K562 (cell line): ENCODE data around the gene HIPK2. TPM values are rescaled to one million over a fixed set of nuclear protein-coding genes. Genes with fewer than 3 reads are reported as not detected.

ENCODE experiments used
- ATAC-seq: fragments of 200-7000 bp; cut with Tn5 transposase; 3 replicates; pipeline ENCODE4 v1.9.1; 2020; ENCODE audit warnings: moderate library complexity
- BruUV-seq: library from RNA; stranded (reverse); fragments of 400-500 nt; replicated peaks from 2 replicates; lab custom pipeline; 2021; lab: Mats Ljungman, UMichigan
- CTCF ChIA-PET: fragments of 300-600 bp; formaldehyde crosslinking; extraction: SDS; loops from one replicate; lab custom pipeline; 2021; ENCODE audit warnings: low intra/inter-chr PET ratio; lab: Yijun Ruan, JAX
- POLR2A ChIA-PET: fragments of 300-600, 350-650 bp; sonication (Branson Sonifier 250); formaldehyde crosslinking; extraction: SDS; loops from one replicate; lab custom pipeline; 2021; ENCODE audit warnings: antibody characterized with exemption, inconsistent platforms; lab: Yijun Ruan, JAX
- DNase-seq, 4 experiments: peaks; one replicate each; pipeline versions ENCODE4 v3.0.0 to v3.0.0-alpha.2; 2011 to 2018; ENCODE audit warnings: low spot score in 3 of 4, mixed read lengths in 3 of 4; ENCODE audit errors: extremely low read depth in 1 of 4
- FAIRE-seq: peaks from 2 replicates; lab custom pipeline; 2011; peaks lifted over from hg19 to GRCh38; lab: Jason Lieb, UNC
- H2AFZ ChIP-seq: 2 replicates; pipeline ENCODE4 v1.6.0; 2011; ENCODE audit warnings: low read depth, low read length, control low read depth, inconsistent platforms
- H3K27ac ChIP-seq: fragments of 200-600 bp; 3 replicates; pipeline ENCODE4 v1.8.0; 2011; ENCODE audit warnings: low read depth, mild to moderate bottlenecking, control low read depth, inconsistent platforms, low read length, moderate library complexity, mixed read lengths; ENCODE audit errors: extremely low read depth
- H3K27me3 ChIP-seq, 2 experiments: fragments of 300-600 bp in 1 of 2; 2 replicates in 1 of 2; 3 replicates in 1 of 2; pipeline versions ENCODE4 v1.6.0 to v1.8.0; 2011; ENCODE audit warnings: inconsistent platforms in 2 of 2, low read length in 2 of 2, mild to moderate bottlenecking in 1 of 2, mixed read lengths in 1 of 2, moderate library complexity in 1 of 2; ENCODE audit not compliant: control insufficient read depth in 2 of 2, insufficient read depth in 2 of 2
- H3K36me3 ChIP-seq: fragments of 300-600 bp; 3 replicates; pipeline ENCODE4 v1.8.0; 2011; ENCODE audit warnings: mild to moderate bottlenecking, low read length, inconsistent platforms; ENCODE audit not compliant: control insufficient read depth, insufficient read depth
- H3K4me1 ChIP-seq, 2 experiments: fragments of 200-600 bp in 1 of 2; replicated peaks in 1 of 2; 2 replicates in 1 of 2; 3 replicates in 1 of 2; pipeline versions ENCODE4 v1.5.1 to v1.8.0; 2011; ENCODE audit warnings: inconsistent platforms in 2 of 2, low read length in 2 of 2, mild to moderate bottlenecking in 1 of 2, mixed read lengths in 1 of 2, moderate library complexity in 1 of 2; ENCODE audit not compliant: control insufficient read depth in 2 of 2, insufficient read depth in 2 of 2
- H3K4me2 ChIP-seq: 2 replicates; pipeline ENCODE4 v1.6.1; 2011; ENCODE audit warnings: low read length, control low read depth, inconsistent platforms, mixed read lengths; ENCODE audit not compliant: insufficient read depth
- H3K4me3 ChIP-seq: fragments of 200-600 bp; sonication (generic), shearing (Covaris generic); 2 replicates; pipeline ENCODE4 v1.5.1; 2016; ENCODE audit warnings: control low read depth, inconsistent platforms
- H3K79me2 ChIP-seq: fragments of 200-600 bp; 3 replicates; pipeline ENCODE4 v1.8.0; 2011; ENCODE audit warnings: low read length, inconsistent platforms; ENCODE audit not compliant: control insufficient read depth, insufficient read depth
- H3K9ac ChIP-seq, 2 experiments: 2 replicates each; pipeline versions ENCODE4 v1.6.0 to v1.6.1; 2011; ENCODE audit warnings: low read depth in 2 of 2, low read length in 2 of 2, control low read depth in 1 of 2, inconsistent platforms in 1 of 2, mild to moderate bottlenecking in 1 of 2, mixed read lengths in 1 of 2; ENCODE audit not compliant: insufficient read depth in 1 of 2
- H3K9me1 ChIP-seq: one replicate; pipeline ENCODE4 v1.6.0; 2011; ENCODE audit warnings: inconsistent platforms, mild to moderate bottlenecking, low read length, moderate library complexity; ENCODE audit not compliant: control insufficient read depth, insufficient read depth
- H3K9me3 ChIP-seq: replicated peaks from 2 replicates; pipeline ENCODE4 v1.5.1; 2011; ENCODE audit warnings: low read depth, low read length, inconsistent platforms; ENCODE audit not compliant: control insufficient read depth, insufficient read depth
- H4K20me1 ChIP-seq: replicated peaks from 2 replicates; pipeline ENCODE4 v1.6.1; 2011; ENCODE audit warnings: low read length, inconsistent platforms, mixed read lengths; ENCODE audit not compliant: control insufficient read depth, insufficient read depth
- ATF3 ChIP-seq, 2 experiments: fragments of 450-650 bp in 1 of 2; sonication (generic) in 1 of 2; formaldehyde crosslinking in 1 of 2; IDR thresholded peaks in 1 of 2; conservative IDR thresholded peaks in 1 of 2; 2 replicates each; pipeline versions ENCODE4 v1.6.1 to v1.8.1; 2016 to 2023; ENCODE audit warnings: mild to moderate bottlenecking in 2 of 2, moderate library complexity in 2 of 2, inconsistent platforms in 1 of 2, missing genetic modification reagents in 1 of 2
- CEBPG ChIP-seq, 3 experiments: fragments of 200-800 bp in 1 of 3; sonication (Bioruptor generic) in 1 of 3; sonication (generic) in 1 of 3; formaldehyde crosslinking in 1 of 3; IDR thresholded peaks in 2 of 3; conservative IDR thresholded peaks in 1 of 3; 2 replicates each; pipeline versions ENCODE4 v1.6.1 to v1.8.0; 2016 to 2022; ENCODE audit warnings: missing compliant biosample characterization in 2 of 3, missing genetic modification characterization in 2 of 3, mild to moderate bottlenecking in 1 of 3, missing genetic modification reagents in 1 of 3
- GTF3C2 ChIP-seq: IDR thresholded peaks from 3 replicates; pipeline ENCODE4 v1.6.1; 2011; ENCODE audit warnings: borderline replicate concordance, mild to moderate bottlenecking, moderate library complexity; ENCODE audit not compliant: insufficient read length; ENCODE audit errors: extremely low read depth
- HLTF ChIP-seq: fragments of 450-650 bp; IDR thresholded peaks from 2 replicates; pipeline ENCODE4 v1.6.1; 2016
- PYGO2 ChIP-seq: fragments of 450-650 bp; IDR thresholded peaks from 2 replicates; pipeline ENCODE4 v1.6.1; 2016; ENCODE audit warnings: mild to moderate bottlenecking, missing genetic modification characterization, moderate library complexity, missing compliant biosample characterization
- RBBP5 ChIP-seq: fragments of 200-600 bp; sonication (generic); IDR thresholded peaks from 2 replicates; pipeline ENCODE4 v1.6.1; 2012; ENCODE audit warnings: borderline replicate concordance, mild to moderate bottlenecking, low read length, control low read depth, inconsistent platforms; ENCODE audit not compliant: insufficient read depth, poor library complexity, severe bottlenecking
- WGBS: fragments of 100-300 bp; shearing (Covaris generic); methylation state at CpG from one replicate; pipeline ENCODE4 v1.1.6; 2016; ENCODE audit warnings: low coverage, mixed read lengths; ENCODE audit not compliant: insufficient coverage; ENCODE audit errors: missing lambda C conversion rate; 5-methylcytosine and 5-hydroxymethylcytosine counted together
- in situ Hi-C: fragments of 300-500 bp; cut with MboI; formaldehyde crosslinking; loops from 4 replicates; pipeline ENCODE4 v1.15.0; 2018; ENCODE audit warnings: inconsistent platforms, mixed read lengths
- intact Hi-C: fragments of 100-400 bp; cut with micrococcal nuclease; formaldehyde crosslinking; loops from 2 replicates; pipeline ENCODE4 v1.14.2; 2022
- polyA plus RNA-seq, 8 experiments: library from polyadenylated mRNA; depleted of rRNA in 4 of 8; stranded (reverse) in 5 of 8; unstranded in 3 of 8; fragments of >200 nt; fragmentation: Nextera tagmentation in 2 of 8; fragmentation: Illumina TruSeq in 1 of 8; extraction: Ambion mirVana in 2 of 8; extraction: Trizol in 1 of 8; gene quantifications; 2 replicates each; pipeline versions ENCODE4 v1.2.1 to v1.2.3, GENCODE V29; 2011 to 2014; ENCODE audit warnings: inconsistent platforms in 1 of 8, missing spikeins in 1 of 8
- total RNA-seq, 7 experiments: library from RNA; depleted of rRNA in 6 of 7; stranded (reverse); fragments of >200 nt in 6 of 7; fragmentation: Illumina TruSeq in 2 of 7; extraction: Trizol in 2 of 7; gene quantifications; 2 replicates each; pipeline versions ENCODE4 v1.2.1 to v1.2.3, GENCODE V29; 2011 to 2021; ENCODE audit warnings: low replicate concordance in 1 of 7
- TF ChIP-seq, protein P1 (sequence below), 2 experiments: fragments of 450-650 bp; IDR thresholded peaks; 2 replicates each; pipeline ENCODE4 v1.6.1; 2018; ENCODE audit warnings: mild to moderate bottlenecking in 2 of 2, low read depth in 1 of 2; ENCODE audit not compliant: partially characterized antibody in 2 of 2
- TF ChIP-seq, protein P2 (sequence below): fragments of 450-650 bp; formaldehyde crosslinking; IDR thresholded peaks from 2 replicates; pipeline ENCODE4 v1.4.0; 2022; ENCODE audit warnings: mild to moderate bottlenecking, moderate library complexity
- TF ChIP-seq, protein P3 (sequence below): fragments of 450-650 bp; IDR thresholded peaks from 2 replicates; pipeline ENCODE4 v1.6.1; 2016; ENCODE audit warnings: low read depth, mild to moderate bottlenecking, moderate library complexity

Gene HIPK2
- total and polyA plus RNA-seq, 9 of the 15 experiments (the other 6 are each of a cell fraction or from before 2014, with no cell fraction given) = 0.69 to 19.8 (median 5.1) TPM

DNA sequence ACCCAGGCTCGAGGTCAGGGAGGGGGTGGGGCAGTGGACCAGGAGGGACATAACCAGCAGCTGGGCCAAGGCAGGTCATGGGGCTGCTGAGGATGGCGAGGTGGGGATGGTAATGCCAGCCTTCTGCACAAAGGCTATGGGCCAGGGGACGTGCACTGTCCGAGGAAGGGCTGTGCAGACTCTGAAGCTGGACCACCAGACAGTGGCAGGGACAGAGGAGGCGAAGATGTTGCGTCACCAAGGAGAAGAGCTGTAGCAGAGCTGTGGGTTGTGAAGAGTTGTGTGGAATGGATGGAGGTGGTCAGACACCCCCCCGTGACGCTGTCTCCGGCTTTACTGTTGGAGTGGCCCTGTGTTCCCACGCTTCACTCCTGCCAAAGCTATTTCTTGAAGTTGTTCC is 252.6 kb downstream of the HIPK2 start:
- no peak overlapping the region for H3K9ac ChIP-seq
- H3K9me3 ChIP-seq = no peaks in the 10 kb centered on the region; the same call in 1 of the 2 replicates
- H3K4me3 ChIP-seq = no peak overlapping the region
- no peak overlapping the region for H2AFZ ChIP-seq
- no peaks in the 10 kb centered on the region for H3K9me1 ChIP-seq
- peaks cover 5% of the 10 kb centered on the region; the same call in 1 of the 2 replicates for H4K20me1 ChIP-seq
- POLR2A ChIA-PET = interaction anchor here (0.9 kb wide), 1 partner anchor 16 kb away, joined by 3 read pairs; no protein-coding TSS in a partner anchor
- no peaks in the 10 kb centered on the region for H3K79me2 ChIP-seq
- intact Hi-C loops = no loop called here
- ATAC-seq (no peak; the same call in 2 of the 3 replicates), FAIRE-seq (no peak), DNase-seq (no peak)
- H3K27me3 ChIP-seq = peaks cover 44 to 68% of the 10 kb centered on the region in 2 experiments
- CTCF ChIA-PET = no interaction called here
- WGBS = 2% methylated on average over 10 of the region's 10 CpGs
- H3K27ac ChIP-seq = no peak overlapping the region
- no TSS peak for BruUV-seq
- H3K4me1 ChIP-seq = peaks cover 0 to 15% of the 10 kb centered on the region in 2 experiments; a peak in 2 of 5 replicates
- H3K4me2 ChIP-seq = no peak overlapping the region
- H3K36me3 ChIP-seq = no peaks in the 10 kb centered on the region
- in situ Hi-C loops = no loop called here
- TF ChIP-seq ATF3 (IDR thresholded peaks at IDR 0.05) (peak; percentile 42), ATF3 (CRISPR knock-in tag; conservative IDR thresholded peaks at IDR 0.05) (no peak), CEBPG (CRISPR knock-in tag; IDR thresholded peaks at IDR 0.05) (no peak), CEBPG (tag; conservative IDR thresholded peaks at IDR 0.05 in 1 of 2, IDR thresholded peaks at IDR 0.05 in 1 of 2) (peak in 1 of 2 experiments; percentile 29; a peak in 1 of 4 replicates), PYGO2 (tag) (no peak), RBBP5 (no peak), HLTF (no peak), GTF3C2 (no peak)
- TF ChIP-seq, protein P1, sequence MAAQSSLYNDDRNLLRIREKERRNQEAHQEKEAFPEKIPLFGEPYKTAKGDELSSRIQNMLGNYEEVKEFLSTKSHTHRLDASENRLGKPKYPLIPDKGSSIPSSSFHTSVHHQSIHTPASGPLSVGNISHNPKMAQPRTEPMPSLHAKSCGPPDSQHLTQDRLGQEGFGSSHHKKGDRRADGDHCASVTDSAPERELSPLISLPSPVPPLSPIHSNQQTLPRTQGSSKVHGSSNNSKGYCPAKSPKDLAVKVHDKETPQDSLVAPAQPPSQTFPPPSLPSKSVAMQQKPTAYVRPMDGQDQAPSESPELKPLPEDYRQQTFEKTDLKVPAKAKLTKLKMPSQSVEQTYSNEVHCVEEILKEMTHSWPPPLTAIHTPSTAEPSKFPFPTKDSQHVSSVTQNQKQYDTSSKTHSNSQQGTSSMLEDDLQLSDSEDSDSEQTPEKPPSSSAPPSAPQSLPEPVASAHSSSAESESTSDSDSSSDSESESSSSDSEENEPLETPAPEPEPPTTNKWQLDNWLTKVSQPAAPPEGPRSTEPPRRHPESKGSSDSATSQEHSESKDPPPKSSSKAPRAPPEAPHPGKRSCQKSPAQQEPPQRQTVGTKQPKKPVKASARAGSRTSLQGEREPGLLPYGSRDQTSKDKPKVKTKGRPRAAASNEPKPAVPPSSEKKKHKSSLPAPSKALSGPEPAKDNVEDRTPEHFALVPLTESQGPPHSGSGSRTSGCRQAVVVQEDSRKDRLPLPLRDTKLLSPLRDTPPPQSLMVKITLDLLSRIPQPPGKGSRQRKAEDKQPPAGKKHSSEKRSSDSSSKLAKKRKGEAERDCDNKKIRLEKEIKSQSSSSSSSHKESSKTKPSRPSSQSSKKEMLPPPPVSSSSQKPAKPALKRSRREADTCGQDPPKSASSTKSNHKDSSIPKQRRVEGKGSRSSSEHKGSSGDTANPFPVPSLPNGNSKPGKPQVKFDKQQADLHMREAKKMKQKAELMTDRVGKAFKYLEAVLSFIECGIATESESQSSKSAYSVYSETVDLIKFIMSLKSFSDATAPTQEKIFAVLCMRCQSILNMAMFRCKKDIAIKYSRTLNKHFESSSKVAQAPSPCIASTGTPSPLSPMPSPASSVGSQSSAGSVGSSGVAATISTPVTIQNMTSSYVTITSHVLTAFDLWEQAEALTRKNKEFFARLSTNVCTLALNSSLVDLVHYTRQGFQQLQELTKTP (IDR thresholded peaks at IDR 0.05; ENCODE audit: low read depth in 1 of 2, partially characterized antibody in 2 of 2) = no peak
- TF ChIP-seq, protein P2, sequence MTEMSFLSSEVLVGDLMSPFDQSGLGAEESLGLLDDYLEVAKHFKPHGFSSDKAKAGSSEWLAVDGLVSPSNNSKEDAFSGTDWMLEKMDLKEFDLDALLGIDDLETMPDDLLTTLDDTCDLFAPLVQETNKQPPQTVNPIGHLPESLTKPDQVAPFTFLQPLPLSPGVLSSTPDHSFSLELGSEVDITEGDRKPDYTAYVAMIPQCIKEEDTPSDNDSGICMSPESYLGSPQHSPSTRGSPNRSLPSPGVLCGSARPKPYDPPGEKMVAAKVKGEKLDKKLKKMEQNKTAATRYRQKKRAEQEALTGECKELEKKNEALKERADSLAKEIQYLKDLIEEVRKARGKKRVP (CRISPR knock-in tag) = no peak
- TF ChIP-seq, protein P3, sequence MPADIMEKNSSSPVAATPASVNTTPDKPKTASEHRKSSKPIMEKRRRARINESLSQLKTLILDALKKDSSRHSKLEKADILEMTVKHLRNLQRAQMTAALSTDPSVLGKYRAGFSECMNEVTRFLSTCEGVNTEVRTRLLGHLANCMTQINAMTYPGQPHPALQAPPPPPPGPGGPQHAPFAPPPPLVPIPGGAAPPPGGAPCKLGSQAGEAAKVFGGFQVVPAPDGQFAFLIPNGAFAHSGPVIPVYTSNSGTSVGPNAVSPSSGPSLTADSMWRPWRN = no peak
